K562 (cell line): ENCODE measurements around the gene SLC33A1. TPM values are rescaled to one million over a fixed set of nuclear protein-coding genes. Genes with fewer than 3 reads are reported as not detected.

ENCODE experiments used
- ARID1B ChIP-seq: fragments of 450-650 bp; IDR thresholded peaks from 2 replicates; pipeline ENCODE4 v1.6.1; 2016; ENCODE audit warnings: antibody characterized with exemption, mild to moderate bottlenecking, inconsistent platforms
- BRCA1 ChIP-seq, 2 experiments: fragments of 450-650 bp in 1 of 2; sonication (generic) in 1 of 2; formaldehyde crosslinking in 1 of 2; IDR thresholded peaks; 2 replicates each; pipeline versions ENCODE4 v1.5.0 to v1.6.1; 2017 to 2020; ENCODE audit warnings: mild to moderate bottlenecking in 1 of 2, missing genetic modification reagents in 1 of 2
- C11orf30 ChIP-seq: fragments of 450-650 bp; IDR thresholded peaks from 2 replicates; pipeline ENCODE4 v1.6.1; 2016; ENCODE audit warnings: low read depth, mild to moderate bottlenecking
- CBFA2T2 ChIP-seq: fragments of 450-650 bp; conservative IDR thresholded peaks from 2 replicates; pipeline ENCODE4 v1.6.1; 2017; ENCODE audit warnings: mild to moderate bottlenecking
- DIDO1 ChIP-seq: fragments of 450-650 bp; IDR thresholded peaks from 2 replicates; pipeline ENCODE4 v1.6.1; 2016; ENCODE audit warnings: low read depth, missing biosample characterization, missing genetic modification characterization
- E2F5 ChIP-seq: sonication (generic); formaldehyde crosslinking; IDR thresholded peaks from 2 replicates; pipeline ENCODE4 v1.8.0; 2022; ENCODE audit warnings: mild to moderate bottlenecking, missing genetic modification reagents
- EGR1 ChIP-seq: fragments of 450-650 bp; conservative IDR thresholded peaks from 2 replicates; pipeline ENCODE4 v1.6.1; 2017; ENCODE audit warnings: mild to moderate bottlenecking
- KAT8 ChIP-seq: fragments of 450-650 bp; IDR thresholded peaks from 2 replicates; pipeline ENCODE4 v1.6.1; 2016; ENCODE audit warnings: low read depth, mild to moderate bottlenecking
- KHSRP ChIP-seq: fragments of 450-650 bp; IDR thresholded peaks from 2 replicates; pipeline ENCODE4 v1.6.1; 2017
- KLF6 ChIP-seq: fragments of 250-450 bp; sonication (Bioruptor Pico); IDR thresholded peaks from 2 replicates; pipeline ENCODE4 v1.4.0; 2020; ENCODE audit warnings: mild to moderate bottlenecking, moderate library complexity, borderline replicate concordance
- MTA2 ChIP-seq: fragments of 450-650 bp; IDR thresholded peaks from 2 replicates; pipeline ENCODE4 v1.6.1; 2016; ENCODE audit warnings: low read depth
- MTF1 ChIP-seq: fragments of 250-450 bp; sonication (Bioruptor Pico); IDR thresholded peaks from 2 replicates; pipeline ENCODE4 v1.9.0; 2021; ENCODE audit warnings: moderate library complexity, mild to moderate bottlenecking, inconsistent platforms, borderline replicate concordance
- NFXL1 ChIP-seq: fragments of 450-650 bp; formaldehyde crosslinking; IDR thresholded peaks from 2 replicates; pipeline ENCODE4 v1.4.0; 2021; ENCODE audit warnings: mild to moderate bottlenecking
- POLR2B ChIP-seq: fragments of 450-650 bp; IDR thresholded peaks from 2 replicates; pipeline ENCODE4 v1.6.1; 2018; ENCODE audit warnings: low read depth; ENCODE audit not compliant: partially characterized antibody
- RCOR1 ChIP-seq, 2 experiments: IDR thresholded peaks; 2 replicates each; pipeline ENCODE4 v1.6.1; 2012; ENCODE audit warnings: low read depth in 2 of 2, low read length in 2 of 2, borderline replicate concordance in 1 of 2, improper control_type of control experiment in 1 of 2
- TAF7 ChIP-seq: fragments of 450-650 bp; IDR thresholded peaks from 2 replicates; pipeline ENCODE4 v1.6.1; 2016; ENCODE audit warnings: missing genetic modification characterization, missing compliant biosample characterization
- TCFL5 ChIP-seq: fragments of 250-450 bp; sonication (Bioruptor Pico); conservative IDR thresholded peaks from 2 replicates; pipeline ENCODE4 v1.6.1; 2021; ENCODE audit warnings: mild to moderate bottlenecking, moderate library complexity, matching md5 sums
- TGIF2 ChIP-seq: sonication (generic); formaldehyde crosslinking; IDR thresholded peaks from 2 replicates; pipeline ENCODE4 v1.8.1; 2022; ENCODE audit warnings: mild to moderate bottlenecking, missing genetic modification reagents, moderate library complexity
- ZKSCAN1 ChIP-seq: fragments of 150-350 bp; IDR thresholded peaks from 2 replicates; pipeline ENCODE4 v1.6.1; 2016; ENCODE audit warnings: low read depth, low read length
- ZNF282 ChIP-seq: sonication (generic); formaldehyde crosslinking; IDR thresholded peaks from 2 replicates; pipeline ENCODE4 v1.8.1; 2023; ENCODE audit warnings: missing genetic modification reagents
- ZNF316 ChIP-seq: fragments of 450-650 bp; IDR thresholded peaks from 2 replicates; pipeline ENCODE4 v1.6.1; 2016
- ZNF449 ChIP-seq: fragments of 250-450 bp; sonication (Bioruptor Pico); IDR thresholded peaks from 2 replicates; pipeline ENCODE4 v1.8.0; 2022; ENCODE audit warnings: moderate library complexity, mild to moderate bottlenecking, inconsistent platforms
- ZNF668 ChIP-seq: fragments of 250-450 bp; sonication (Bioruptor Pico); IDR thresholded peaks from 2 replicates; pipeline ENCODE4 v1.8.0; 2022; ENCODE audit warnings: mild to moderate bottlenecking, inconsistent platforms
- ZNF696 ChIP-seq: fragments of 250-450 bp; sonication (Bioruptor Pico); conservative IDR thresholded peaks from 2 replicates; pipeline ENCODE4 v1.4.0; 2020; ENCODE audit warnings: mild to moderate bottlenecking, moderate library complexity
- polyA plus RNA-seq, 8 experiments: library from polyadenylated mRNA; depleted of rRNA in 4 of 8; stranded (reverse) in 5 of 8; unstranded in 3 of 8; fragments of >200 nt; fragmentation: Nextera tagmentation in 2 of 8; fragmentation: Illumina TruSeq in 1 of 8; extraction: Ambion mirVana in 2 of 8; extraction: Trizol in 1 of 8; gene quantifications; 2 replicates each; pipeline versions ENCODE4 v1.2.1 to v1.2.3, GENCODE V29; 2011 to 2014; ENCODE audit warnings: inconsistent platforms in 1 of 8, missing spikeins in 1 of 8
- total RNA-seq, 7 experiments: library from RNA; depleted of rRNA in 6 of 7; stranded (reverse); fragments of >200 nt in 6 of 7; fragmentation: Illumina TruSeq in 2 of 7; extraction: Trizol in 2 of 7; gene quantifications; 2 replicates each; pipeline versions ENCODE4 v1.2.1 to v1.2.3, GENCODE V29; 2011 to 2021; ENCODE audit warnings: low replicate concordance in 1 of 7
- TF ChIP-seq, protein P1 (sequence below): sonication (generic); formaldehyde crosslinking; IDR thresholded peaks from 2 replicates; pipeline ENCODE4 v1.8.1; 2023; ENCODE audit warnings: mild to moderate bottlenecking, missing genetic modification reagents
- TF ChIP-seq, protein P2 (sequence below): fragments of 250-450 bp; sonication (Bioruptor Pico); IDR thresholded peaks from 2 replicates; pipeline ENCODE4 v1.6.1; 2021; ENCODE audit warnings: mild to moderate bottlenecking

The SLC33A1 gene
- total and polyA plus RNA-seq, 9 of the 15 experiments (the other 6 are each of a cell fraction or from before 2014, with no cell fraction given): 6.2 to 26.8 (median 19.6) TPM

- TF ChIP-seq TAF7 (no peak), RCOR1 (IDR thresholded peaks at IDR 0.05; ENCODE audit: borderline replicate concordance in 1 of 2, low read depth in 2 of 2, low read length in 2 of 2) (peak in 1 of 2 experiments; percentile 74; a peak in 2 of 4 replicates), ZKSCAN1 (no peak), ZNF282 (CRISPR knock-in tag) (no peak), KLF6 (CRISPR knock-in tag) (no peak), ARID1B (peak; percentile 80), POLR2B (no peak), ZNF696 (CRISPR knock-in tag) (no peak), KAT8 (no peak), ZNF668 (CRISPR knock-in tag) (no peak), ZNF316 (0 out of 2 replicates have a peak, but pooled peaks have one; percentile 6), CBFA2T2 (peak; percentile 52; the same call in 1 of the 2 replicates), ZNF449 (CRISPR knock-in tag) (no peak), TCFL5 (no peak), TGIF2 (CRISPR knock-in tag) (no peak), MTF1 (CRISPR knock-in tag) (no peak), DIDO1 (tag) (no peak), C11orf30 (peak; percentile 19; the same call in 1 of the 2 replicates), MTA2 (no peak), KHSRP (no peak), BRCA1 (IDR thresholded peaks at IDR 0.05) (no peak), BRCA1 (CRISPR knock-in tag; IDR thresholded peaks at IDR 0.05) (no peak), EGR1 (peak; percentile 73), NFXL1 (CRISPR knock-in tag) (no peak), E2F5 (CRISPR knock-in tag) (no peak)
- TF ChIP-seq, protein P1, sequence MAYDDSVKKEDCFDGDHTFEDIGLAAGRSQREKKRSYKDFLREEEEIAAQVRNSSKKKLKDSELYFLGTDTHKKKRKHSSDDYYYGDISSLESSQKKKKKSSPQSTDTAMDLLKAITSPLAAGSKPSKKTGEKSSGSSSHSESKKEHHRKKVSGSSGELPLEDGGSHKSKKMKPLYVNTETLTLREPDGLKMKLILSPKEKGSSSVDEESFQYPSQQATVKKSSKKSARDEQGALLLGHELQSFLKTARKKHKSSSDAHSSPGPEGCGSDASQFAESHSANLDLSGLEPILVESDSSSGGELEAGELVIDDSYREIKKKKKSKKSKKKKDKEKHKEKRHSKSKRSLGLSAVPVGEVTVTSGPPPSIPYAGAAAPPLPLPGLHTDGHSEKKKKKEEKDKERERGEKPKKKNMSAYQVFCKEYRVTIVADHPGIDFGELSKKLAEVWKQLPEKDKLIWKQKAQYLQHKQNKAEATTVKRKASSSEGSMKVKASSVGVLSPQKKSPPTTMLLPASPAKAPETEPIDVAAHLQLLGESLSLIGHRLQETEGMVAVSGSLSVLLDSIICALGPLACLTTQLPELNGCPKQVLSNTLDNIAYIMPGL (CRISPR knock-in tag): no peak
- TF ChIP-seq, protein P2, sequence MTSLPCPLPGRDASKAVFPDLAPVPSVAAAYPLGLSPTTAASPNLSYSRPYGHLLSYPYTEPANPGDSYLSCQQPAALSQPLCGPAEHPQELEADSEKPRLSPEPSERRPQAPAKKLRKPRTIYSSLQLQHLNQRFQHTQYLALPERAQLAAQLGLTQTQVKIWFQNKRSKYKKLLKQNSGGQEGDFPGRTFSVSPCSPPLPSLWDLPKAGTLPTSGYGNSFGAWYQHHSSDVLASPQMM (CRISPR knock-in tag): no peak
Measured at GRCh38 chr3:155863072-155863784, 9.0 kb upstream of the SLC33A1 start (continued).
